ENCODE data around the gene SPRY4.

The SPRY4 gene

GRCh38 chr5:142290577-142291299, 34.1 kb downstream of the SPRY4 start:
- no peaks in the 10 kb centered on the region for H3K27me3 ChIP-seq (ENCODE audit: control insufficient read depth in 1 of 2, insufficient read depth in 2 of 2, low read length in 2 of 2)
- H3K9ac ChIP-seq (ENCODE audit: low read length): no peak overlapping the region
- no peaks in the 10 kb centered on the region for H3K9me3 ChIP-seq (ENCODE audit: low read length)
- no peak overlapping the region for H3K4me3 ChIP-seq (ENCODE audit: low read depth in 1 of 2, low read length in 2 of 2)
- H3K36me3 ChIP-seq (ENCODE audit: insufficient read depth, low read length): no peaks in the 10 kb centered on the region
- no peak overlapping the region for H3K27ac ChIP-seq (ENCODE audit: low read depth, low read length)
- no peaks in the 10 kb centered on the region for H3K4me1 ChIP-seq (ENCODE audit: insufficient read depth, low read length)

DNA sequence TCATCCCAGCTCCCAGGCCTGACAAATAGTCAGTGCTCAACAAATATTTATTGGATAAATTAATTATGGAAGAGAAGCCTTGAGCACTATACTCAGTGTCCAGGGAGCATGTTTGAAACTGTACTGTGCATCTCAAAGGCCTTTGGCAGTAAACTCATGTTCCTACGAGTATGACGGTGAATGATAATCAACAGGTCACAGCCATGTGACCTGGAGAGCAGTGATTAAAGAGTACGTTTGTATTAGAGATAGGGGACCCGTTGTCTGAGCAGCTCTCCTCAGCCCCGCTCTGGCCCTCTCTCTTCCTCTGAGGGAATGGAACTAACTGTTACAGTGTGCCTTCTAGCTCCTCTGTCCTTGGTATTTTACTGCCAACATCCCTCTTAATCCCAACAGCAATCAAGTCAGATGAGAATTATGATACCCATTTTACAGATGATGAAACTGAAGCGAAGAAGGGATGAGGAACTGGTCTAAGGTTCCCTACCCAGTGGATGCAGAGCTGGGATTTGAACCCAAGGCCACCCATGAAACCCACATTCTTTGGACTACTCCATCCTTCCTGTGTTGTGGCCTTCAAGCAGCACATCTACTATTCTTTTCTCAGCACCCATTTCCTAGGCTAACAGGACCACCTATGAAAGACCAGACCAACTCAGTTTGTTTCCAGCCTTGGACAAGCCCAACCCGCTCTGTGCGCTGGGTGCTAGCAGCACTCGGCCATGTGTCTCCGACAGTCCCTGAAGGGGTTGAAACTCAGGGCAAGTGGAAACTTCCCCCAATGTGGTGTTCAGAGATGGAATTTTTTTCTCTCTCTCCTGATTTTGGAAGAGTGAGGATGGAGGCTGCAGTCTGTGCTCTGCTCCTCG, 34.9 kb downstream of the SPRY4 start:
- no peaks in the 10 kb centered on the region for H3K36me3 ChIP-seq (ENCODE audit: insufficient read depth, low read length)
- H3K4me1 ChIP-seq (ENCODE audit: insufficient read depth, low read length): no peaks in the 10 kb centered on the region

DNA sequence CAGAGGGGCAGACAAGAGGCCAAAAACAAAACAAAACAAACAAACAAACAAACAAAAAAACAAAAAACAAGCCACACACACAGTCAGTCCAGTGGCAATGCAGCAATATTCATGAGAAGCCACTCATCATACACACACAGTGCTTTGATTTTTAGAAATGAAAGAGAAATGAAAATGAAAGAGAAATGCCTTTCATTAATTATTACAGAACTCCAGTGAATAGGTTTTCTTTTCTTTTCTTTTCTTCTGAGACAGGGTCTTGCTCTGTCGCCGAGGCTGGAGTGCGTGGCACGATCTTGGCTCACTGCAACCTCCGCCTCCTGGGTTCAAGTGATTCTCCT, 36.9 kb downstream of the SPRY4 start:
- Histone ChIP-seq H3K27ac (ENCODE audit: low read depth, low read length) (no peak overlapping the region), H3K27me3 (ENCODE audit: control insufficient read depth in 1 of 2, insufficient read depth in 2 of 2, low read length in 2 of 2) (no peaks in the 10 kb centered on the region), H3K9ac (ENCODE audit: low read length) (no peak overlapping the region), H3K4me1 (ENCODE audit: insufficient read depth, low read length) (no peaks in the 10 kb centered on the region), H3K9me3 (ENCODE audit: low read length) (no peaks in the 10 kb centered on the region), H3K36me3 (ENCODE audit: insufficient read depth, low read length) (no peaks in the 10 kb centered on the region), H3K4me3 (ENCODE audit: low read depth in 1 of 2, low read length in 2 of 2) (no peak overlapping the region)

More for the DNA sequence above, 34.9 kb downstream of the SPRY4 start:
- Histone ChIP-seq H3K27me3 (ENCODE audit: control insufficient read depth in 1 of 2, insufficient read depth in 2 of 2, low read length in 2 of 2) (no peaks in the 10 kb centered on the region), H3K4me3 (ENCODE audit: low read depth in 1 of 2, low read length in 2 of 2) (no peak overlapping the region), H3K9me3 (ENCODE audit: low read length) (no peaks in the 10 kb centered on the region), H3K27ac (ENCODE audit: low read depth, low read length) (no peak overlapping the region), H3K9ac (ENCODE audit: low read length) (no peak overlapping the region)

DNA sequence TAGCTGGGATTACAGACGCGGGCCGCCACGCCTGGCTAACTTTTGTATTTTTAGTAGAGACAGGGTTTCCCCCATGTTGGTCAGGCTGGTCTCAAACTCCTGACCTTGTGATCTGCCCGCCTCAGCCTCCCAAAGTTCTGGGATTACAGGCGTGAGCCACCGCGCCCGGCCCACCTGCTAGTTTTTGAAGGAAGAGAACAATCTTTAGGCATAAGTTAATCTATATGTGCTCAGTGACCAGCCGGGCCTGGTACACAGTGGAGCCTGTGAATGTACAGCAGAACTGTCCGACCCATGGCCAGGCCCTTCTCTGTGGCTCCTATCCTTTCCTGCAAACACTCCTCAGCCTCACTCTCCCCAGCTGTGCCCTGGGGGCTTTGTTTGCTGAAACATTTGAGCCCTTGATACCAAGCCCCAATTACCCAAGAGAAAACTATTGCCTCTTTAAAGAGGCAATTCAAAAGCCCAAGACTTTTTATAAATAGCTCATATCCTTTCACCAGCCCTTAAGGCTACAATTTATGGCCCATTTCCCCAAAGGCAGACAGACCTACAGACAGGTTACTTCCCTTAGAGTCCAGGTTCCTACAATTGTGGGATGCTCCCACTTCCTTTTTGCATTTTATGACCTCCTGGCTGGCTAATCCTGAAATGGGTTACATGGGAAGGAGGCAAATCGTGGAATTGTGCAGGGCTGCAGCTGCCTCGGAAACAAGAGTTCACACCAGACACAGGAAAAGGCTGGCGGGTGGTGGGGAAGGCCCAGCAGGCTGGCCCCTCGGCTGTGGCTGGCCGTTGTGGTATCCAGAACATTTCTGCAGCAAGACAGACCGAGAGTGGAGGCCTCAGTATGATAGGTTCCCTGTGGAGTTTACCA, 37.5 kb downstream of the SPRY4 start:
- H3K4me1 ChIP-seq (ENCODE audit: insufficient read depth, low read length): no peaks in the 10 kb centered on the region
- H3K27ac ChIP-seq (ENCODE audit: low read depth, low read length): no peak overlapping the region
- H3K27me3 ChIP-seq (ENCODE audit: control insufficient read depth in 1 of 2, insufficient read depth in 2 of 2, low read length in 2 of 2): no peaks in the 10 kb centered on the region
- H3K9me3 ChIP-seq (ENCODE audit: low read length): no peaks in the 10 kb centered on the region
- H3K36me3 ChIP-seq (ENCODE audit: insufficient read depth, low read length): no peaks in the 10 kb centered on the region
- H3K9ac ChIP-seq (ENCODE audit: low read length): no peak overlapping the region
- no peak overlapping the region for H3K4me3 ChIP-seq (ENCODE audit: low read depth in 1 of 2, low read length in 2 of 2)

DNA sequence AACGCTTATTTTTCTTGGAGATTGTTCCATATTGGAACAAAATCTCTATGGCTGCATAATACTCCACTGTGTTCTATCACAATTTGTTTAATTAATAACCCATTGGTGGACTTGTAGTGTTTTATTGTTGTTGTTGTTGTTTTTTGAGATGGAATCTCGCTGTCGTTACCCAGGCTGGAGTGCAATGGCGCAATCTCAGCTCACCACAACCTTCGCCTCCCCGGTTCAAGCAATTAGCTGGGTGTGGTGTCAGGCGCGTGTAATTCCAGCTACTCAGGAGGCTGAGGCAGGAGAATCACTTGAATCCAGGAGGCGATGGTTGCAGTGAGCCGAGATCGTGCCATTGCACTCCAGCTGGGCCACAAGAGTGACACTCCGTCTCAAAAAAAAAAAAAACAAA, 38.7 kb downstream of the SPRY4 start:
- no peaks in the 10 kb centered on the region for H3K27me3 ChIP-seq (ENCODE audit: control insufficient read depth in 1 of 2, insufficient read depth in 2 of 2, low read length in 2 of 2)
- H3K9ac ChIP-seq (ENCODE audit: low read length): no peak overlapping the region
- H3K9me3 ChIP-seq (ENCODE audit: low read length): no peaks in the 10 kb centered on the region
- H3K36me3 ChIP-seq (ENCODE audit: insufficient read depth, low read length): no peaks in the 10 kb centered on the region
- no peak overlapping the region for H3K4me3 ChIP-seq (ENCODE audit: low read depth in 1 of 2, low read length in 2 of 2)
- no peaks in the 10 kb centered on the region for H3K4me1 ChIP-seq (ENCODE audit: insufficient read depth, low read length)
- H3K27ac ChIP-seq (ENCODE audit: low read depth, low read length): no peak overlapping the region

- Histone ChIP-seq H3K4me1 (ENCODE audit: insufficient read depth, low read length) (no peaks in the 10 kb centered on the region), H3K4me3 (ENCODE audit: low read depth in 1 of 2, low read length in 2 of 2) (no peak overlapping the region), H3K9ac (ENCODE audit: low read length) (no peak overlapping the region)
Observed at GRCh38 chr5:142283304-142283703, 41.5 kb downstream of the SPRY4 start.

GRCh38 chr5:142281966-142282365, 42.9 kb downstream of the SPRY4 start:
- H3K36me3 ChIP-seq (ENCODE audit: insufficient read depth, low read length): no peaks in the 10 kb centered on the region
- no peaks in the 10 kb centered on the region for H3K4me1 ChIP-seq (ENCODE audit: insufficient read depth, low read length)
- no peak overlapping the region for H3K9ac ChIP-seq (ENCODE audit: low read length)
- no peak overlapping the region for H3K27ac ChIP-seq (ENCODE audit: low read depth, low read length)
- H3K4me3 ChIP-seq (ENCODE audit: low read depth in 1 of 2, low read length in 2 of 2): no peak overlapping the region
- H3K9me3 ChIP-seq (ENCODE audit: low read length): no peaks in the 10 kb centered on the region
- H3K27me3 ChIP-seq (ENCODE audit: control insufficient read depth in 1 of 2, insufficient read depth in 2 of 2, low read length in 2 of 2): no peaks in the 10 kb centered on the region

More at GRCh38 chr5:142283304-142283703, 41.5 kb downstream of the SPRY4 start:
- Histone ChIP-seq H3K27me3 (ENCODE audit: control insufficient read depth in 1 of 2, insufficient read depth in 2 of 2, low read length in 2 of 2) (no peaks in the 10 kb centered on the region), H3K36me3 (ENCODE audit: insufficient read depth, low read length) (no peaks in the 10 kb centered on the region), H3K27ac (ENCODE audit: low read depth, low read length) (no peak overlapping the region), H3K9me3 (ENCODE audit: low read length) (no peaks in the 10 kb centered on the region)

DNA sequence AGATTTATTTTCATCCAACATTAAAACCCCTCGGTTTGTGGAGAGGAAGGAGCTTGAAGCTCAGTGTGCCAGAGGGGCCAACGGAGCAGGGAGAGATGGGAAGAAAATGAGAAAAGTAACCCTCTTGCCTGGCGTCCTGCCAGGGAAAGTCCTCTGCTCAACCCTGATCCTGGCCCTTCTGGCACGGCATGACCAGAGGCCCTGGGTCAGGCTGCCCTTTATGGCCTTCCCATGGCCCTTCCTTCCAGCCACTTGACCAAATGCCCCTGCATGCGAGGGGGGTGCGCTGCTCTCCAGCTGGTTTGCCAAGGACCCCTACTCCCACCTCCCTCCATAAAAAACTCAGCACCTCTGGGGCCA, 43.8 kb downstream of the SPRY4 start:
- Histone ChIP-seq H3K27me3 (ENCODE audit: control insufficient read depth in 1 of 2, insufficient read depth in 2 of 2, low read length in 2 of 2) (no peaks in the 10 kb centered on the region), H3K9ac (ENCODE audit: low read length) (no peak overlapping the region), H3K36me3 (ENCODE audit: insufficient read depth, low read length) (no peaks in the 10 kb centered on the region), H3K9me3 (ENCODE audit: low read length) (no peaks in the 10 kb centered on the region), H3K27ac (ENCODE audit: low read depth, low read length) (no peak overlapping the region), H3K4me3 (ENCODE audit: low read depth in 1 of 2, low read length in 2 of 2) (no peak overlapping the region), H3K4me1 (ENCODE audit: insufficient read depth, low read length) (no peaks in the 10 kb centered on the region)

DNA sequence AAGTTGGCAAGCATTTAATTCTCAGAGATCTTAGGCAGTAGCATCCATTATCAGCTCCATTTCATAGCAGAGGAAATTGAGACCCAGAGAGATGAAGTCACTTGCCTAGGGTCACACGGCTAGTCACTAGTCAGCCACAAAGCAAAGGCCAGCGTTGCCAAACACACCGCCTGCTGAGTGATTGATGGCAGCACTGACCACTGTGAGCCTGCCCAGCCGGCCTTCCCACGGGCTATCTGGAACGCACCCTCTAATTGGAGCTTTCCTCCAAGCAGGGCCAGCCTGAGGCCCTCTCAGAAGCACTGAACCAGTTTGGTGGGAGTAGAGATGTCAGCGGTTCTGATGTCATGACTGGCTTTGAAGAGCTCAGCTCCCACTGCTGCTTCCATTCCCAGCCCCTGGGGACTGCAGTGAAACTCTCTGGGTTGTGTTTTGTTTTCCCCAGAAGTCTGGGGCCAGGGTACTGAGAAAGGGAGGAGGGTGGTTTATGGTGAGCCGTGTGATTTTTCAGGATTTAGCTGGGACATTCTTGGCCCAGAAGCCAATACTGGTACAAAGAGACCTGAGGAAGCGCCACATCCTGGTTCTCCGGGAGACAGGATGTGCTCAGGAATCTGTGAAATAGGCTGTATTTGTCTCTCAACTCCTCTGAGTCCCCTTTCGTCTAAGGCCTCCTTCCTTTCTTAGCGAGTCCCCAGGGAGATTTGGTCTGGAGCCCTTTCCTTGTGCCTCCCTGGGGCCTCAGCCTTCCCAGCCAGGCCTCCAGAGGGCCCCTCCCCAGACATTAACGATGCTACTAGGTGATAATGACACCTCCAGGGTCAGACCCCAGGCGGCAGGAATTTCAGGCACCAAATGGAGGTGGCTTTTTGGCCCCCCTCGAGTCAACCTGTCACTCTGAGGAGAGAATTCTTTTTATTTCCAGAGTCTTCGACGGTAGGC, 44.5 kb downstream of the SPRY4 start:
- Histone ChIP-seq H3K4me3 (ENCODE audit: low read depth in 1 of 2, low read length in 2 of 2) (no peak overlapping the region), H3K9ac (ENCODE audit: low read length) (no peak overlapping the region)

GRCh38 chr5:142278627-142279026, 46.2 kb downstream of the SPRY4 start:
- H3K27ac ChIP-seq (ENCODE audit: low read depth, low read length): no peak overlapping the region
- no peaks in the 10 kb centered on the region for H3K4me1 ChIP-seq (ENCODE audit: insufficient read depth, low read length)
- H3K9me3 ChIP-seq (ENCODE audit: low read length): no peaks in the 10 kb centered on the region
- H3K4me3 ChIP-seq (ENCODE audit: low read depth in 1 of 2, low read length in 2 of 2): no peak overlapping the region
- no peaks in the 10 kb centered on the region for H3K36me3 ChIP-seq (ENCODE audit: insufficient read depth, low read length)
- H3K9ac ChIP-seq (ENCODE audit: low read length): no peak overlapping the region
- H3K27me3 ChIP-seq (ENCODE audit: control insufficient read depth in 1 of 2, insufficient read depth in 2 of 2, low read length in 2 of 2): no peaks in the 10 kb centered on the region

More for the DNA sequence above, 44.5 kb downstream of the SPRY4 start:
- H3K27ac ChIP-seq (ENCODE audit: low read depth, low read length): no peak overlapping the region
- no peaks in the 10 kb centered on the region for H3K4me1 ChIP-seq (ENCODE audit: insufficient read depth, low read length)
- H3K9me3 ChIP-seq (ENCODE audit: low read length): no peaks in the 10 kb centered on the region
- H3K36me3 ChIP-seq (ENCODE audit: insufficient read depth, low read length): no peaks in the 10 kb centered on the region
- no peaks in the 10 kb centered on the region for H3K27me3 ChIP-seq (ENCODE audit: control insufficient read depth in 1 of 2, insufficient read depth in 2 of 2, low read length in 2 of 2)
